GM12892 (cell line): ENCODE measurements around the gene RNPEP.

Experiments used
- POLR2A ChIP-seq: IDR thresholded peaks from 2 replicates; pipeline ENCODE4 v1.6.1; 2011; ENCODE audit warnings: low read depth, low read length, control low read depth
- POLR2AphosphoS5 ChIP-seq: IDR thresholded peaks from 2 replicates; pipeline ENCODE4 v1.6.1; 2011; ENCODE audit warnings: low read depth, low read length, control low read depth
- TAF1 ChIP-seq: IDR thresholded peaks from 2 replicates; pipeline ENCODE4 v1.6.1; 2011; ENCODE audit warnings: low read depth, mild to moderate bottlenecking, control low read depth, low read length, borderline replicate concordance

DNA sequence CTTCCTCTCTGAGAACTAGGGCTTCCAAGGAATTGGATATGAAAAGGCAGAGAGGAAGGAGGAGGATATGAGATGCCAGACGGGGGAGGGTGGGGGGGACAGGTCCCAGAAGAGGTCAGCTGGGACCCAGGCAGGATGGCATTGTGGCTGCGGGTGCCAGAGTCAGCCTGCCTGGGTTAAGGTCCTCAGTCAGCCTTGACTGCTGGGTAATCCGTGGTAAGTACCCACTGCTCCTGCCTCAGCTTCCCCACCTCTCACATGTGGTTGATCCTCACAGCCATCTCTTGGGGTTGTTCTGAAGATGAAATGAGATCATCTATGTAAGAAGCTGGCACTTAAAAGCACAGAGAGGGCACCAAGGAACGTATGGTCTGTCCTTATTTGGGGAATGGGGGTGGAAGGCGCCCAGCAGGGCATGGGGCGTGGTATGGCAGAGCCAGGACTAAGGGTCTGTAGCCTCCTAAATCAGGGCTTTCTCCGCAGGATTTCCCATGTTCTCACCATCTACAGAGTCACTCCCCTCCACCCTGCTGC is 51.8 kb downstream of the RNPEP start:
- no peak for TF ChIP-seq POLR2A
- TF ChIP-seq POLR2AphosphoS5: no peak
- TF ChIP-seq TAF1: no peak
